ENCODE data around the gene SLC44A1.

- TF ChIP-seq CTCF (IDR thresholded peaks at IDR 0.05) (no peak), POLR2A (IDR thresholded peaks at IDR 0.05) (no peak)
These were observed 149.3 kb downstream of the SLC44A1 start for GRCh38 chr9:105393576-105394344.

Measured in Peyer's patch (tissue), 4 donors.